Aortic smooth muscle cell (primary cell): ENCODE data around the gene TNFRSF14. TPM values are rescaled to one million over a fixed set of nuclear protein-coding genes. Genes with fewer than 3 reads are reported as not detected.

Experiments
- total RNA-seq: library from RNA; depleted of rRNA; stranded (reverse); fragments of >200 nt; gene quantifications from 2 replicates; pipeline ENCODE4 v1.2.3, GENCODE V29; 2014

Gene TNFRSF14
- 25.8 and 26.2 TPM in 2 replicates for total RNA-seq

GRCh38 chr1:2556277-2556677 lies at the start of gene TNFRSF14:
TNFRSF14 (plus strand) TSS chr1:2556371; CDS start chr1:2556665, 294 bp downstream.

DNA sequence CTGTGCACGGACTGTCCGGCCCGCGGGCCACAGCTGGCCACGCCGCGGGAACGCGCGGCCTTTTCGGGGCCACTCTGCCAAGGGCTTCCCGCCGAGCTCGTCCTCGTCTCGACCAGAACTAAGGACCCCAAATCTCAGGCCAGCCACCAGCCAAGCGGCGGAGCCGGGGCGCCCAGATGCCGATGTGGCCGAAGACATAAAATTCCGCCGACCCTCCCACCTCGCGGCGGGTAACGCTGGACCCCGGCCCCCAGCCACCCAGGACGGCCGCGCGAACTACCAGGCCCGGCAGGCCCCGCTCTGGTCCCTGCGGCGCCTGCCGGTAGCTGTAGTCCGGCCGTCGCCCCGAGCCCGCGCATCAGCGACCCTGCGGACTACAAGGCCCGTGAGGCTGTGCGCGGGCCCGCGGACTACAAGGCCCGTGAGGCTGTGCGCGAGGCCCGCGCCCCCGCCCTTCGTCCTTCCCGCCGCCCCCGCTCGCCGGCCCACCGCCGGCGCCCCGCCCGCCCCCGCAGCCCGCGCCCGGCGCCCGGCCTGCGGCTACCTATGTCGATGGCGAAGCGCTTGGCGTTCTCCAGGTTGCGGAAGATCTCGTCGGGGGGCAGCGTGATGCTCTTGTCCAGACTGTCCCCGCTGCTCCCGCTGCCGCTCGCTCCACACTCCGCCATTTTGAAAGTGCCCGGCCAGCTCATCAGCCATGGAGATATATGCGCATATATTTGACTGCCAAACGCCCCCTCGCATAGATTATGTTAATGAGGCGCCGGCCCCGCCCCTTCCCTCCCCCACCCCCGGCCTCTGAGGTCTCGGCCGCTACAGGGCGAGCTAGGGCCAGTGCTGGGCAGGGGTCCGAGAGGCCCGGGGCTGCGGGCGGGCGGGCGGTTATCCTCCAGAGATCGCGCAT lies 30.0 kb upstream of the TNFRSF14 start, which contains the start of gene PANK4:
Gene PANK4, minus strand, starts transcription at position 677 of the 904 bp plus-strand sequence. Its CDS starts 9 bp downstream, at position 668.

GRCh38 chr1:2529784-2530512 lies 26.2 kb upstream of the TNFRSF14 start, which contains the start of gene HES5:
HES5 (minus strand) TSS chr1:2530263; CDS start chr1:2530164, 99 bp downstream.

GRCh38 chr1:2586154-2587070 lies 30.2 kb downstream of the TNFRSF14 start, which contains the start of gene PRXL2B:
PRXL2B (plus strand) TSS chr1:2586777; CDS start chr1:2586886, 109 bp downstream.

Other genes starting within 250 kb of the TNFRSF14 start
- gene MORN1, start 164.8 kb upstream of the TNFRSF14 start, total RNA-seq, result 6.2 and 7.5 TPM in 2 replicates
- 94.7 and 122 TPM in 2 replicates for gene RER1, start 164.5 kb upstream of the TNFRSF14 start, total RNA-seq
- gene PEX10, start 143.8 kb upstream of the TNFRSF14 start, total RNA-seq, result 28.4 and 28.8 TPM in 2 replicates
- gene PLCH2, start 80.1 kb upstream of the TNFRSF14 start, total RNA-seq, result 3.2 and 5.9 TPM in 2 replicates
- 16.4 and 20.5 TPM in 2 replicates for gene PANK4, start 29.8 kb upstream of the TNFRSF14 start, total RNA-seq
- 0.06 TPM in 1 of 2 replicates, not detected in the other for gene HES5, start 26.1 kb upstream of the TNFRSF14 start, total RNA-seq
- 10.9 and 11.1 TPM in 2 replicates for gene PRXL2B, start 30.4 kb downstream of the TNFRSF14 start, total RNA-seq
- gene MMEL1, start 76.6 kb downstream of the TNFRSF14 start, total RNA-seq, result 0.40 and 0.75 TPM in 2 replicates
- gene TTC34, start 245.3 kb downstream of the TNFRSF14 start, total RNA-seq, result under 0.01 and 0.12 TPM in 2 replicates